CD4-positive, alpha-beta T cell treated with Interleukin-17A for 4 hours (primary cell): ENCODE measurements around the gene ZNF609.

Experiments used
- DNase-seq: peaks from one replicate; pipeline ENCODE4 v3.0.0-alpha.2; 2020; ENCODE audit warnings: mixed read lengths

Gene ZNF609

DNA sequence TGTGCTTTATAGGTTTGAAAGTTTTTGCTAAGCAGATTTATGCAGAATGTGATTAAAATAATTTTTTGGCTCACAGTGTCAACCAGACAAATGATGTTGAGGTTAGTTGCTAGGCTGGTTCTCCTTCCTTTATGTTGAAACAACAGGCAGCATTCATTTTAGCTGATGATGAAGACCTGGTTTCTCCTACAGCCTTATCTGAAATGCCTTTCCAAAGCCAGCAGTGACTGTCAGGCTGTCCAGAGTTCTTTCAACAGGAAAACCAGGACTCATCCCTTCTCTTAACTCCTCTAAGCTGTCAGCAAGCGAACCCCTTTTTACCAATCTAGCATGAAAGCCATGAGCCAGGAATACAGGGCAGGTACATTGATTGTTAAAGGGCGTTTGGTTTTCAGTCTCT is 84.1 kb downstream of the ZNF609 start:
- DNase-seq: no peak

DNA sequence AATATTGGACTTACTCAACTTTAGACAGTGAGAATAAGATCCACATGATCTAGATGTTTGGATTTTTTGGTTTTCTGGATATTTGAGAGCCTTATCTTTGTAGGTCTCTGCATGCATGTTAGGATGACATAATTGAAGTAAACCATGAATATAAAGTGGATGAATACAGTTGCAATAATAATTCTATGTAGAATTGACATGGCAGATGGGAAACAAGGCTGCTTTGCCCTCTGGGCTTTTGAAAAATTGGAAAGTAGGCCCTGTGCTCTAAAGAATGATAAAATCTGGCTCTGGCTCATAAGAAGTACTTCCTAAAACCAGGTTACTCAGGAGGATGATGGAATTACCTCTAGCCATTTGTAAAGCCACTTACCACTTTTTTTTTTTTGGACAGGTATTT is 86.9 kb downstream of the ZNF609 start:
- no peak for DNase-seq

DNA sequence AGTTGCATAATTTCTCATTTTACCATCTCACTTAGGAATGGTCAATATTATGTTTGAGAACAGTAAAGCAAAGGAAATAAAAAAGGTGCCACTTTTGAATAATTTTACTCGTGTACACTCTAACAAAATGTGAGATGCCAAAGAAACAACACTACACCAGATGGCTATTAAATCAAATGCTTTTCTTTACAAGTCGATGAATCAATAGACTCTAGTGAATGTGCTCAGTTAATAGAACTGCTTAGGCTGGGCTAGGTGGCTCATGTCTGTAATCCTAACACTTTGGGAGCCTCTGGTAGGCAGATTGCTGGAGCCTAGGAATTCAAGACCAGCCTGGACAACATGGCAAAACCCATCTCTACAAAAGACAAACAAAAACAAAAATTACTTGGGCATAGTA is 87.9 kb downstream of the ZNF609 start:
- DNase-seq: no peak

DNA sequence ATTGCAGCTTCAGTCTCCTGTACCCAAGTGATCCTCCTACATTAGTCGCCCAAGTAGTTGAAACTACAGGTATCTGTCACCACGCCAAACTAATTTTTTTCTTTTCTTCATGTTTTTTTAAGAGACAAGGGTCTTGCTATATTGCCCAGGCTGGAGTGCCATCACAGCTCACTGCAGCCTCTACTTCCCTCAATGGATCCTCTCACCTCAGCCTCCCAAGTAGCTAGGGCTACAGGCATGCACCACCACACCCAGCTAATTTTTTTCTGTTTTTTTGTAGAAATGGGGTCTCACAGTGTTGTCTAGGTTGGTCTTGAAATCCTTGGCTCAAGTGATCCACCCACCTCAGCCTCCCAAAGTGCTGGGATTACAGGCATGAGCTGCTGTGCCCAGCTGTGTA is 89.5 kb downstream of the ZNF609 start:
- DNase-seq: no peak

DNA sequence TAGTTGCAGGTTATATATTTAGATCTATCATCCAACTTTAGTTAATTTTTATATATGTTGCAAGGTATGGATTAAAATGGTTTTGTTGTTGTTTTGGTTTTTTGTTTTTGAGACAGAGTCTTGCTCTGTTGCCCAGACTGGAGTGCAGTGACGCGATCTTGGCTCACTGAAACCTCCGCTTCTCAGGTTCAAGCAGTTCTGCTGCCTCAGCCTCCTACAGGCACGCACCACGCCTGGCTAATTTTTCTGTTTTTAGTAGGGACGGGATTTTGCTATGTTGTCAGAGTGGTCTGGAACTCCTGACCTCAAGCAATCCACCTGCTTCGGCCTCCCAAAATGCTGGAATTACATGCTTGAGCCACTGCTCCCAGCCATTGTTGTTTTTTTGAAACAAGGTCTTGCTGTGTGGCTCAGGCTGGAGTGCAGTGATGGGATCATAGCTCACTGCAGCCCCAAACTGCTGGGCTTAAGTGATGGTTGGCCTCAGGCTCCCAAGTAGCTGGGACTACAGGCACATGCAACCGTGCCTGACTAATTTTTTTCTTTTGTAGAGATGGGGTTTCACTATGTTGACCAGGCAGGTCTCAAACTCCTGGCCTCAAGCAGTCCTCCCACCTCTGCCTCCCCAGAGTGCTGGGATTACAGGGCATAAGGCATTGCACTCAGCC is 92.0 kb downstream of the ZNF609 start:
- DNase-seq: no peak

DNA sequence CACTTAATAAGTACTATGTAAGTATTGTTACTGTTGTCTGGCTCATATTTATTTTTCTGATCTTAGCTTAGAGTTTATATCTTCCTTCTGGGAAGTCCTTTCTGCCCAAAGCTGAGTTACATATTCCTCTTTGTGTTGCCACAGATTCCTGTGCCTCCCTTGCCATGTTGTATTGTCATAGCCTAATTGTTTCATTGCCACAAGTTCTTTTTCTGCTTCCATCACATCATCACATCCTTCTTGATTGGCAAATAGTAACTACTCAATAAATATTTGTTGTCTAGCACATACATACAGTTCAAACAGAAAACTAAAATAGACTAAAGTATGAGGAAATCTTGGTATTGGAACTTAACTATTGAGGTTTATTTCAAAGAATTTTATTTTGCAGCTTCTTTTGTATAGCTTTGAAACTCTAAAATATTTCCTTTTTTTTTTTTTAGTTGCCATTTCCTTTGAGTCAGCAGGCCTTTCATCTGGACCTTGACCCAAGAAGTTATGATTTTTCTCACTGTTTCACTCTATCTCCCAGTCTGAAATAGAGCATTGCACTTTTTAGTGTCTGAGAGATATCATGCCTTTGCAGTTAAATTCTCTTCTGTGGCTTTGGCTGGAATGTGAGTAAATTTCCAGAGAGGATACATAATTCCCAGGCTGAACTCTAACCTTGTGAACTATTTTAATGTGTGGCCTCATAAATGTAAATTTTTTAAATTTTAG is 98.2 kb downstream of the ZNF609 start:
- DNase-seq: no peak

DNA sequence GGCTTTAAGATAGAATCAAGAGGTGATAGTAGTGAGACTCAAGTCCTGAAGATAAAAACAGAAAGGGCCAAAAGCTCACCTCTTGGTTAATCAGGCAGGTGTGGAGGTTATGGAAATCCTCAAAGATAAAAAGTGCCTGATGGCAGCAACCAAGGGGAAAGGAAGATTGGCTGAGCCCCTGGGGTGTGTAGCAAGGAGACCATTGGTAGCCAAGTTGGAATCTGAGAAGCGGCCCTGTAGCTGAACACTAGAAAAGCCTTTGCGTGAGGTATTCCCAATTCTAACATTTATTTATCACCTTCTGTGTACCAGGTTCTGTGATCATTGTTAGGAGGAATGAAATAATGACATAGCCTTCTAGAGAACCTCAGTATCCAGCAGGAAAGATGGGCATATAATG is 98.9 kb downstream of the ZNF609 start:
- no peak for DNase-seq

DNA sequence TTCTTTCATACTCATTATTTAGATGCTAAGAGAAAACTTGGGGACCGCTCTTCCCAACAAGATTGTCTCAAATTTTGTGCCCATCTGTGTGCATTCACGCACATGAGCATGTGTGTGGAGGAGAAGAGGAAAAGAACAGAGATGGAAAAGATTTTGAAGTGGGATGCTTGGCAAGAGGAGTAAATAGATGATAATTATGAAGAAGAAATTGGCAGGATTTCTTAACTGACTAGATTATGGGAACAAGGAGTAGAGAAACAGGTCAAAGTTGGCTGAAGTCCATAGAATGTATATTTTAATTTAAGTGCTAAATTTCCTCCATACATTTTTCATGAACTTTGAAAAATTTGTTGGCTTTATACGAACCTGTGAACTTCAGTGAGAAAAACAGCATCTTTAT is 100.1 kb downstream of the ZNF609 start:
- DNase-seq: no peak

DNA sequence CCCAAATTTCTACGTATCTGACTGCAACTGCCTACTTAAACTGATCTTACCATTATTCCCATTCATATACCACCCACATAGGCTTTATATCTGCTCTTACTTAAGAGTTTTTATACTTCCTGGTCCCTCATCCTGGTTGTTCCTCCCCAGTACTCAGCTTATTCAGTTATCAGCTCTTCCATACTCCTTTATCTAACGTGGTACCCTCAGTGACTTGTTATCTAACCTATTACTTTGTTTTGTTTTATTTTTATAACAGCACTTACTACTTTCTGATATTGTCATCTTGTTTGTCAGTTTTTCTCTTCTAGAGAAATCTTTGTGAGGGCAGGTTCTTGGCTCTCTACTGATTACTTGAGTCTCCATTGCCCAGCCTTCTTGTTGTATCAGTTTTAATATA is 100.6 kb downstream of the ZNF609 start:
- no peak for DNase-seq

DNA sequence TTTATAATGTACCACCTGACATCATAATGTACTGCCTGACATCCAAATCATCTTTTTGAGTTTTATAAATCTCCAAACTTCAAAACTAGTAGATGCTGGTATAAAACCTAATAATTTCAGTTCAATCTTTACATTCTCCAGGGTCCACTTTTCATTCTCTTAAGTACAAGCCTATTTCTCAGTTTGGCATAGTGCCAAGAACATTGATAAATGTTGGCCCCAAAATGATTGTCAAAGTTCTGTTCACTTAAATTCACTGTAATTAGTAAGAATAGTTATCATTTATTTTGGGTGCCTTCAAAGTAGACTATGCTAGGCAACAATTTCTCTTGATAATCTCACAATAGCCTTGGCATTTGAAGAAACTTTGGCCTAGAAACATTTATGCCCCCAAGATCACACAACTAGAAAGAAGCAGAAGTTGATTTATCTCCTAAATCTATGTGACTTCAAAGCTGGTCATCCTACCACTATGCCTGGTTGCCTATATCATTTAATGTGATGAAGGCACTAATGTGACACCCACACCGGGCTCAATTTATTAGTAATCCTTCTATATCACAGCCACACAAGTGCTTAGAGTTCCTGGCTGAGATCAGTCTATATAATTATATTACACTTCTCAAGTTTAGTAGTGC is 101.7 kb downstream of the ZNF609 start:
- DNase-seq: no peak

DNA sequence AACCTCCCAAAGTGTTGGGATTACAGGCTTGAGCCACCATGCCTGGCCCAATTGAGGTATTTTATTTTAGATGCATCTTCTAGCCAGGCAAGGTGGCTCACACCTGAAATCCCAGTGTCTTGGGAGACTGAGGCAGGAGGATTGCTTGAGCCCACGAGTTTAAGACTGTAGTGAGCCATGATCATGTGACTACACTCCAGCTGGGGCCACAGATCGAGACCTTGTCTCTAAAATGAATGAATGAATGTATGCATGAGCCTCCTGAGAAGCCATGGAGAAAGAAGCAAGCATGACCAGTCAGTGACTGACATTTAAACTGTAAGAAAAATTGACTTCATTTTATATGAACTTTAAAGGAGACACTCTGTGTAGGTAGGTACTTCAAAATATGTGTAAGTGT is 105.7 kb downstream of the ZNF609 start:
- DNase-seq: no peak

DNA sequence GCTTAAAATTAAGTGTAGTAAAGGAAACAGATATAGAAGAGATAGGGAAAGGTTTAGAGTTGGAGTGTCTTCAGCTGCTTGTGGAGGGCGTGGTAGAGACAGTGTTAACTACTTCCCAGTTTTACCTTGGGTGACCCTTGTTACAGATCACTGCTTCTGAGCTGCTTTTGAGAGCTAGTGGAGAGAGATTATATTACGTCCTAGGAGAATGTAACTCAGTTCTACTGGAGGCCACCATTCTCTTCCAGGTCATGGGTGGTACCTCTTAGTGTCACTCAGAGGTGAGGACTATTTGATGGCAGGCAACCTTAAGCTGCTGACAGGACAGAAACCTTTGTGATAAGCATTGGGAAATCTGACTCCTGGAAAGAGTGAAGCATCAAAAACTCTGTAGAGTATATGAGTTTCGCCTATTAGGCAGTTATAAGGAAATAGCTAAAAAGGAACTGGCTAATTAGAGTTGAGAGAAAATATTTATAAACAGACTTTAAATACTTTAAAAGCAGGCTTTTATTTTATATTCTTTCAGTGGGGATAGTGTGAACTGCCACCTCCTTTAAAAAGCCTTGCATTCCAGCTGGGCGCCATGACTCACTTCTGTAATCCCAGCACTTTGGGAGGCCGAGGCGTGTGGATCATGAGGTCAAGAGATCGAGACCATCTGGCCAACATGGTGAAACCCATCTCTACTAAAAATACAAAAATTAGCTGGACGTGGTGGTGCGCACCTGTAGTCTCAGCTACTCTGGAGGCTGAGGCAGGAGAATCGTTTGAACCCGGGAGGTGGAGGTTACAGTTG is 106.5 kb downstream of the ZNF609 start:
- DNase-seq: no peak

DNA sequence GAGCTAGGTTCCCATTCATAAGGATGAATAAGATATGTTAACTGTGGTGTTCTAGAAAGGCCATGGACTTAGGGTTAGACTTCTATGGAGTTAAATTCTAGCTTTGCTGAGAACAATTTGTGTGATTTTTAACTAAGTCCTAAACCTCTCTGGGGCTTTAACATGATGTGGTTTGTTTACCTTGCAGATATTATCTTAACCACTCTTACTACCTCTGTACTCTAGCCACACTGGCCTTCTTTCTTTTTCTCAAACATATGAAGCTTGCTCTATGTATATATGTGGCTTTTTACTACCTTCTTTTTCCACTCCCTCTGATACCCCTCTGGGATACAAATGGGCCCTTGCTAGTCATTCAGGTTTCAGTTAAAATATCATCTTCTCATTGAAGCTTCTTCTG is 108.4 kb downstream of the ZNF609 start:
- DNase-seq: no peak

DNA sequence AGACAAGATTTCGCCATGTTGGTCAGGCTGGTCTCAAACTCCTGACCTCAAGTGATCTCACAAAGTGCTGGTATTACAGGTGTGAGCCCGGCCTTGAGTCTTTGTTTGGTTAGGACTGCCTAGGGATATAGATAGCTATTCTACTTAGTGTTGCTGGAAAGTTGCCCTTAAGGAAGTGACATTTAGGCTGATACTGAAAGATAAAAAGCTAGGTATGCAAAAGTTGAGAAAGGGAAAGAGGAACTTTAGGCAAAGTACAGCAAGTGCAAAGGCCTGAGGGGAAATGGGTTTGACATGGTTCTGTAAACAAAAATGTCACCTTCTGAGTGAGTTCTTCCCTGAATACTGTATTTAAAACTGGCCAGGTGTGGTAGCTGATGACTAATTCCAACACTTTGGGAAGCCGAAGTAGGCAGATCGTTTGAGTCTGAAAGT is 111.5 kb downstream of the ZNF609 start:
- no peak for DNase-seq

DNA sequence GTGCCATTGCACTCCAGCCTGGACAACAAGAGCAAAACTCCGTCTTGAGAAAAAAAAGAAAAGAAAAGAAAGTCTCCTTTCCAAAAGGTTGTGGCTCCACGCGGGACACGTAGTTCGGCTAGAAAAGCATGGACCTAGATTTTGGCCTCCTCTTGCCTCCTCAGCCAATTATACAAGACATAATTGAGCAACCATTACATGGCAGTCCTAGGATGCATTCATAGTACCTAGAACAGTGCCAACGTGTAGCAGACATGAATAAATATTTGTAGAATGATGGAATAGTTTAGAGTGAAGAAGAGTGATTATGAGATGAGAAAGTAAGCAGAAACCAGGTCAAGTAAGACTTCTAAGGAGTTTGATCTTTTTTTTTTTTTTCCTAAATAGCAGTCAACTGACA is 112.5 kb downstream of the ZNF609 start:
- DNase-seq: no peak

DNA sequence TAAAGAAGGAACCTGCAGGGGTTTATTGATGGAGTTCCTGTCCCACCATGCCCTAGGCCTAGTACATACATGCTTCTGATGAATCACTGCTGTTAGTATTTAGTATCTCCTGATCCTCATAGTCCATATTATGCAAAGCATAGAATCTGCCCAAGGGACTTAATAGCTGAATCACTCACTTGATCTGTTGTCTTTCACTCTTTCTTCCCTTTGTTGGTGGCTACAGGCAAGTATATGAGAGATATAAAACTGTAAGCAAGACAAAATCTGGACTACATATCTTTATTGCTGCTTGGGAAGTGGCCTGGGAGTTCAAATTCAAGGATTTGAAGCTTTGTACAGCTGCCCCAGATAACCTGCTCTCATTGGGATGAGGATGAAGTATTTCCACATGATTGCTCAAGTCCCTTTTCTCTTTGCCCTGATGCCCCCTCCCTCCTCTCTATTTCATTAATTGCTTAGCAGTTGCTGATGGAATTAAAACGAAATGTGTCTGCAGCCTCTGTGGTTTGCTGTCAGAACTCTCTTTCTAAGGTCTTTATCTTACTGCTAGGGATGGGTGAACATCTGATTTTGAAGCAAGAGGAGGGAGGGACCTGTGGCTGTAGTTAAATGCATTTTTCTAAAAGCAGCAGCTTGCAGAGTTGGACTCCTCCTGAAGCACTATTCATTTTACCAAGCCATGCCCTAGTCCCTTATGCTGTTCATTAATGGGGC is 114.1 kb downstream of the ZNF609 start:
- no peak for DNase-seq

DNA sequence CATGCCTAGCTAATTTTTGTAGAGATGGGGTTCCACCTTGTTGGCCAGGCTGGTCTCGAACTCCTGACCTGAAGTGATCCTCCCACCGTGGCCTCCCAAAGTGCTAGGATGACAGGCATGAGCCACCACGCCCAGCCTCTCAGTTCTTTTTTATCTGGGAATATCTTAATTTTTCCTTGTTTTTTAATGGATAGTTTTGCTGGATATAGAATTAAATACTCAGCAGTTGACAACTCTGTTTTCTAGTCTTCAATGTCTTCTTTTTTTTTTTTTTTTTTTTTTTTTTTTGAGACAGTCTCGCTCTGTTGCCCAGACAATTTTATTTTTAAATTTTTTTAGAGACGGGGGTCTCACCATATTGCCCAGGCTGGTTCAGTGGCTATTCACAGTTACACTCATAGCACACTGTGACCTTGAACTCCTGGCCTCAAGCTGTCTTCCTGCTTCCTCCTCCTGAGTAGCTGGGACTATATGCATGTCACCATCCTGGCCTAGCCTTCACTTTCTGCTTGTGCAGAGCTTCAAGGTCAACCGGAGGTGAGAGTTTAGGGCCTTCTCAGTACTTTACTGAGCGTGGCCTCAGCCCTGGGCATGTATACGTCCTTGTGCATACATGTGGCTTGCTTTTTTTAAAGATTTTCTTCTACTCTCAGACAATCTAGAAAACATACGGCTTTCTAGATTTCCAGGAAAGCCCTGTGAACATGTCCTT is 120.5 kb downstream of the ZNF609 start:
- DNase-seq: no peak

DNA sequence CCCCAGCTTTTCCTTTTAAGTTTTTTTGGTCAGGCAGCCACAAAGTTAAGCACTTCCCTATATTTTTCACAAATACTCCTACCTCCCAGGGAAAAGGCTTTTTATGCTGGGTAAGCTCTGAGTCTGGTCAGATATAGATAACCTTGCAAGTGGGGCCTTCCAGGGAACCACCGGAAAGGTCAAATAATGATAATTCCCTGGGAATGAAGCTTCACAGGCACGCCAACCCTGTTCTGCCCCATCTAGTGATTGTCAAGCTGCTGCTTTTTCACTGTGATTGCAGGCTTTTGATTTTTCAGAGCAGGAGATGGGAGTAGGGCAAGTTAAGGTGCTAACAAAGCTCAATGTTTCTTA is 121.0 kb downstream of the ZNF609 start:
- no peak for DNase-seq

DNA sequence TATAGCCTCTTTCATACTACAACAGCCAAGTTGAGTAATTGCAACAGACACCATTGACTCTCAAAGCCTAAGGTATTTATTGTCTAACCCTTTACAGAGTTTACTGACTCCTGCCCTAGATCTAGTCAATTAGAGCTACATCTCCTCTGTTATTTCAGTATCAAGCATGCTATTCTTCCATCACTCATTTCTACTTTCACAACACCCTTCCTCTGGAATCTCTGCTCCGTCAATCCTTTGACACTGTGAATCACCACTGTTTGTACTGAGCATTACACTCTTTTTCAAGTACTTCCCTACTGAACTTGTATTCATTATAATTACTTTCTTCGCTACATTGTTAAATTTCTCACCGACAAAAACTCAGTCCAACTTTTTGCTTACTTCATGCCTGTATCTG is 121.8 kb downstream of the ZNF609 start:
- DNase-seq: no peak

DNA sequence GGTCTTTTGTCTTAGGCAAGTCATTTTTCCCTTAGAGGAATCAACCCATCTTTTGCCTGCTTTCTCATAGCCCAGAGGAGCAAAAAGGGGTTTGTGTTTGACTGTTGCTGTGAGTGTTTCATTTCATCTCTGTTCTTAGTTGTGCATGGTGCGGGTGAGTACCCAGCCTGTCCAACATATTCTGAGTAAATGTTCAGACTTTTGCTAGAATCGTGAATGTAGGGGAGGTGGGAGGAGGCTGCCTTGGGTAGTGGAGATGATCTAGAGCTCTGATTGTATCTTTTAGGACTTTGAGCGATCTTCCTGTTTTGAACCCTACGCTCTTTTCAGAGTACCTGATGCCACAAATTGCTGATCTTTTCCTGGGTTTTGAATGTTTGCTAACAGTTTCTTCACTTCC is 123.1 kb downstream of the ZNF609 start:
- DNase-seq: peak; percentile 47

DNA sequence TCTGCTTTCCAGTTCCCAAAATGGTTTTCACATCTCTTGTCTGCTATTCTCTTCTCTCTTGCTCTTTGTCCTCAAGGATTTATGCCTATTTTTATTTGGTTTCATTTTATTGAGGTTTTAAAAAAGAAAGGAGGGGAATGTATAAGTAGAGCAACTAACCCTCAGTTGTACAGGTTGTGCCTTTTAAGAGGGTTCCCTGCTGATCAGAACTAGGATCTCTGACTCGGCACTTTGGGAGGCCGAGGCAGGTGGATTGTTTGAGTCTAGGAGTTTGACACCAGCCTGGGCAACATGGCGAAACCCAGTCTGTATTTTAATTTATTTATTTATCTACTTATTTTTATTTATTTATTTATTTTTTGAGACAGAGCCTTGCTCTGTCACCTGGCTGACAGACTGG is 123.6 kb downstream of the ZNF609 start:
- DNase-seq: no peak

DNA sequence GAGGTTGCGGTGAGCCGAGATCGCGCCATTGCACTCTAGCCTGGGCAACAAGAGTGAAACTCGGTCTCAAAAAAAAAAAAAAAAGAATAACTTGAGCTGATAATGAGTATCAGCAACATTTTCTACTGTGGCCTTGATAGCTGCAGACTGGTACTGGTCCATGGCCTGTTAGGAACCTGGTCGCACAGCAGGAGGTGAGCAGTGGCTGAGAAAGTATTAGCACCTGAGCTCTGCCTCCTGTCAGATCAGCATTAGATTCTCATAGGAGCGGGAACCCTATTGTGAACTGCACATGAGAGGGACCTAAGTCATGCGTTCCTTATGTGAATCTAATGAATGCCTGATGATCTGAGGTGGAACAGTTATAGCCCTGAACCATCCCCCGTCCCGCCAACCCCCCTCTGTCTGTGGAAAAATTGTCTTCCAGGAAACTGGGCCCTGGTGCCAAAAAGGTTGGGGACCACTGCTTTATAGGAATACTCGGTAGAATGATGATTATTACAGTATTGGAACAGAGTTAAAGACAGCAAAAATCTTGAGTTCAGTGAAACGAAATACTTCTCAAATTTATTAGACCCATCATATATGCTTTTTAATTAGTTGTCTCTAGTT is 126.0 kb downstream of the ZNF609 start:
- no peak for DNase-seq
